K562 (cell line): Measurements from ENCODE around the gene SHFL. TPM values are rescaled to one million over a fixed set of nuclear protein-coding genes. Genes with fewer than 3 reads are reported as not detected.
A peak's percentile ranks its signal among the peaks of the same experiment; 100 is the strongest.

ENCODE experiments used
- CBX3 ChIP-seq, 2 experiments: IDR thresholded peaks; 1 replicate in 1 of 2; 2 replicates in 1 of 2; pipeline ENCODE4 v1.6.1; 2012; ENCODE audit warnings: inconsistent platforms in 2 of 2, low read length in 2 of 2, borderline replicate concordance in 1 of 2, control low read depth in 1 of 2
- FOXJ3 ChIP-seq: sonication (generic); formaldehyde crosslinking; IDR thresholded peaks from 2 replicates; pipeline ENCODE4 v1.4.0; 2020; ENCODE audit warnings: mild to moderate bottlenecking, missing genetic modification reagents
- NR4A1 ChIP-seq, 2 experiments: fragments of 250-450 bp in 1 of 2; fragments of 450-650 bp in 1 of 2; sonication (Bioruptor Pico) in 1 of 2; IDR thresholded peaks; 2 replicates each; pipeline versions ENCODE4 v1.4.0 to v1.6.1; 2016 to 2020; ENCODE audit warnings: mild to moderate bottlenecking in 2 of 2, missing compliant biosample characterization in 1 of 2, missing genetic modification characterization in 1 of 2, moderate library complexity in 1 of 2
- RAD21 ChIP-seq, 2 experiments: fragments of 250-450 bp in 1 of 2; fragments of 450-650 bp in 1 of 2; sonication (Bioruptor Pico) in 1 of 2; formaldehyde crosslinking in 1 of 2; IDR thresholded peaks in 1 of 2; conservative IDR thresholded peaks in 1 of 2; 2 replicates each; pipeline versions ENCODE4 v1.4.0 to v1.8.0; 2020 to 2022; ENCODE audit warnings: mild to moderate bottlenecking in 2 of 2, moderate library complexity in 1 of 2
- SMARCC2 ChIP-seq: fragments of 450-650 bp; IDR thresholded peaks from 2 replicates; pipeline ENCODE4 v1.6.1; 2017; ENCODE audit warnings: antibody characterized with exemption, moderate library complexity, mild to moderate bottlenecking, low read depth
- TCFL5 ChIP-seq: fragments of 250-450 bp; sonication (Bioruptor Pico); conservative IDR thresholded peaks from 2 replicates; pipeline ENCODE4 v1.6.1; 2021; ENCODE audit warnings: mild to moderate bottlenecking, moderate library complexity, matching md5 sums
- ZBTB12 ChIP-seq: fragments of 250-450 bp; sonication (Bioruptor Pico); IDR thresholded peaks from 2 replicates; pipeline ENCODE4 v1.4.0; 2020
- ZNF699 ChIP-seq: fragments of 250-450 bp; sonication (Bioruptor Pico); IDR thresholded peaks from 2 replicates; pipeline ENCODE4 v1.8.0; 2021; ENCODE audit warnings: mild to moderate bottlenecking, moderate library complexity; ENCODE audit not compliant: insufficient replicate concordance
- ZSCAN32 ChIP-seq: fragments of 450-650 bp; formaldehyde crosslinking; IDR thresholded peaks from 2 replicates; pipeline ENCODE4 v1.4.0; 2020; ENCODE audit warnings: mild to moderate bottlenecking, moderate library complexity
- polyA plus RNA-seq, 8 experiments: library from polyadenylated mRNA; depleted of rRNA in 4 of 8; stranded (reverse) in 5 of 8; unstranded in 3 of 8; fragments of >200 nt; fragmentation: Nextera tagmentation in 2 of 8; fragmentation: Illumina TruSeq in 1 of 8; extraction: Ambion mirVana in 2 of 8; extraction: Trizol in 1 of 8; gene quantifications; 2 replicates each; pipeline versions ENCODE4 v1.2.1 to v1.2.3, GENCODE V29; 2011 to 2014; ENCODE audit warnings: inconsistent platforms in 1 of 8, missing spikeins in 1 of 8
- total RNA-seq, 7 experiments: library from RNA; depleted of rRNA in 6 of 7; stranded (reverse); fragments of >200 nt in 6 of 7; fragmentation: Illumina TruSeq in 2 of 7; extraction: Trizol in 2 of 7; gene quantifications; 2 replicates each; pipeline versions ENCODE4 v1.2.1 to v1.2.3, GENCODE V29; 2011 to 2021; ENCODE audit warnings: low replicate concordance in 1 of 7
- TF ChIP-seq, protein P1 (sequence below): fragments of 450-650 bp; IDR thresholded peaks from 2 replicates; pipeline ENCODE4 v1.6.1; 2016; ENCODE audit warnings: mild to moderate bottlenecking, moderate library complexity
- TF ChIP-seq, protein P2 (sequence below): sonication (generic); formaldehyde crosslinking; IDR thresholded peaks from 2 replicates; pipeline ENCODE4 v1.4.0; 2020; ENCODE audit warnings: mild to moderate bottlenecking, missing genetic modification reagents
- TF ChIP-seq, protein P3 (sequence below): sonication (generic); formaldehyde crosslinking; IDR thresholded peaks from 2 replicates; pipeline ENCODE4 v1.8.0; 2022; ENCODE audit warnings: mild to moderate bottlenecking, missing genetic modification reagents

Gene SHFL
- total and polyA plus RNA-seq, 9 of the 15 experiments (the other 6 are each of a cell fraction or from before 2014, with no cell fraction given), result 1.5 to 25.7 (median 13.0) TPM

DNA sequence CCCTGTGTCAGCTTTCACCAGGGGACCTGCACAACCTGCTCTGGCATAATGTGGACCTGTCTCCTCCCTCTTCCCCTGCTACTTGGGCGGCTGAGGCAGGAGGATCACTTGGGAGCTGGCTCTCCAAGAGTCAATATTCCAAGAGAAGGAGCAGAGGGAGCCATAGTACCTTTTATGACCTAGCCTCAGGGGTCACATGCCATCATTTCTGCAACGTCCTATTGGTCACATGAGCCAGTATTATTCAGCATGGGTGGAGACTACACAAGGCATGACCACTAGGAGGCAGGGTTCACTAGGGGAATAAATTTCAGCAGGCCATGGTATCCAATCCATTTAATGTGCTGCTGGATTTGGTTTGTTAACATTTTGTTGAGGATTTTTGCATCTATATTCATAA lies 12.0 kb upstream of the SHFL start (continued):
- TF ChIP-seq, protein P1, sequence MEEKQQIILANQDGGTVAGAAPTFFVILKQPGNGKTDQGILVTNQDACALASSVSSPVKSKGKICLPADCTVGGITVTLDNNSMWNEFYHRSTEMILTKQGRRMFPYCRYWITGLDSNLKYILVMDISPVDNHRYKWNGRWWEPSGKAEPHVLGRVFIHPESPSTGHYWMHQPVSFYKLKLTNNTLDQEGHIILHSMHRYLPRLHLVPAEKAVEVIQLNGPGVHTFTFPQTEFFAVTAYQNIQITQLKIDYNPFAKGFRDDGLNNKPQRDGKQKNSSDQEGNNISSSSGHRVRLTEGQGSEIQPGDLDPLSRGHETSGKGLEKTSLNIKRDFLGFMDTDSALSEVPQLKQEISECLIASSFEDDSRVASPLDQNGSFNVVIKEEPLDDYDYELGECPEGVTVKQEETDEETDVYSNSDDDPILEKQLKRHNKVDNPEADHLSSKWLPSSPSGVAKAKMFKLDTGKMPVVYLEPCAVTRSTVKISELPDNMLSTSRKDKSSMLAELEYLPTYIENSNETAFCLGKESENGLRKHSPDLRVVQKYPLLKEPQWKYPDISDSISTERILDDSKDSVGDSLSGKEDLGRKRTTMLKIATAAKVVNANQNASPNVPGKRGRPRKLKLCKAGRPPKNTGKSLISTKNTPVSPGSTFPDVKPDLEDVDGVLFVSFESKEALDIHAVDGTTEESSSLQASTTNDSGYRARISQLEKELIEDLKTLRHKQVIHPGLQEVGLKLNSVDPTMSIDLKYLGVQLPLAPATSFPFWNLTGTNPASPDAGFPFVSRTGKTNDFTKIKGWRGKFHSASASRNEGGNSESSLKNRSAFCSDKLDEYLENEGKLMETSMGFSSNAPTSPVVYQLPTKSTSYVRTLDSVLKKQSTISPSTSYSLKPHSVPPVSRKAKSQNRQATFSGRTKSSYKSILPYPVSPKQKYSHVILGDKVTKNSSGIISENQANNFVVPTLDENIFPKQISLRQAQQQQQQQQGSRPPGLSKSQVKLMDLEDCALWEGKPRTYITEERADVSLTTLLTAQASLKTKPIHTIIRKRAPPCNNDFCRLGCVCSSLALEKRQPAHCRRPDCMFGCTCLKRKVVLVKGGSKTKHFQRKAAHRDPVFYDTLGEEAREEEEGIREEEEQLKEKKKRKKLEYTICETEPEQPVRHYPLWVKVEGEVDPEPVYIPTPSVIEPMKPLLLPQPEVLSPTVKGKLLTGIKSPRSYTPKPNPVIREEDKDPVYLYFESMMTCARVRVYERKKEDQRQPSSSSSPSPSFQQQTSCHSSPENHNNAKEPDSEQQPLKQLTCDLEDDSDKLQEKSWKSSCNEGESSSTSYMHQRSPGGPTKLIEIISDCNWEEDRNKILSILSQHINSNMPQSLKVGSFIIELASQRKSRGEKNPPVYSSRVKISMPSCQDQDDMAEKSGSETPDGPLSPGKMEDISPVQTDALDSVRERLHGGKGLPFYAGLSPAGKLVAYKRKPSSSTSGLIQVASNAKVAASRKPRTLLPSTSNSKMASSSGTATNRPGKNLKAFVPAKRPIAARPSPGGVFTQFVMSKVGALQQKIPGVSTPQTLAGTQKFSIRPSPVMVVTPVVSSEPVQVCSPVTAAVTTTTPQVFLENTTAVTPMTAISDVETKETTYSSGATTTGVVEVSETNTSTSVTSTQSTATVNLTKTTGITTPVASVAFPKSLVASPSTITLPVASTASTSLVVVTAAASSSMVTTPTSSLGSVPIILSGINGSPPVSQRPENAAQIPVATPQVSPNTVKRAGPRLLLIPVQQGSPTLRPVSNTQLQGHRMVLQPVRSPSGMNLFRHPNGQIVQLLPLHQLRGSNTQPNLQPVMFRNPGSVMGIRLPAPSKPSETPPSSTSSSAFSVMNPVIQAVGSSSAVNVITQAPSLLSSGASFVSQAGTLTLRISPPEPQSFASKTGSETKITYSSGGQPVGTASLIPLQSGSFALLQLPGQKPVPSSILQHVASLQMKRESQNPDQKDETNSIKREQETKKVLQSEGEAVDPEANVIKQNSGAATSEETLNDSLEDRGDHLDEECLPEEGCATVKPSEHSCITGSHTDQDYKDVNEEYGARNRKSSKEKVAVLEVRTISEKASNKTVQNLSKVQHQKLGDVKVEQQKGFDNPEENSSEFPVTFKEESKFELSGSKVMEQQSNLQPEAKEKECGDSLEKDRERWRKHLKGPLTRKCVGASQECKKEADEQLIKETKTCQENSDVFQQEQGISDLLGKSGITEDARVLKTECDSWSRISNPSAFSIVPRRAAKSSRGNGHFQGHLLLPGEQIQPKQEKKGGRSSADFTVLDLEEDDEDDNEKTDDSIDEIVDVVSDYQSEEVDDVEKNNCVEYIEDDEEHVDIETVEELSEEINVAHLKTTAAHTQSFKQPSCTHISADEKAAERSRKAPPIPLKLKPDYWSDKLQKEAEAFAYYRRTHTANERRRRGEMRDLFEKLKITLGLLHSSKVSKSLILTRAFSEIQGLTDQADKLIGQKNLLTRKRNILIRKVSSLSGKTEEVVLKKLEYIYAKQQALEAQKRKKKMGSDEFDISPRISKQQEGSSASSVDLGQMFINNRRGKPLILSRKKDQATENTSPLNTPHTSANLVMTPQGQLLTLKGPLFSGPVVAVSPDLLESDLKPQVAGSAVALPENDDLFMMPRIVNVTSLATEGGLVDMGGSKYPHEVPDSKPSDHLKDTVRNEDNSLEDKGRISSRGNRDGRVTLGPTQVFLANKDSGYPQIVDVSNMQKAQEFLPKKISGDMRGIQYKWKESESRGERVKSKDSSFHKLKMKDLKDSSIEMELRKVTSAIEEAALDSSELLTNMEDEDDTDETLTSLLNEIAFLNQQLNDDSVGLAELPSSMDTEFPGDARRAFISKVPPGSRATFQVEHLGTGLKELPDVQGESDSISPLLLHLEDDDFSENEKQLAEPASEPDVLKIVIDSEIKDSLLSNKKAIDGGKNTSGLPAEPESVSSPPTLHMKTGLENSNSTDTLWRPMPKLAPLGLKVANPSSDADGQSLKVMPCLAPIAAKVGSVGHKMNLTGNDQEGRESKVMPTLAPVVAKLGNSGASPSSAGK, result peak; percentile 19; the same call in 1 of the 2 replicates
- no peak for TF ChIP-seq ZNF699
- TF ChIP-seq, protein P2, sequence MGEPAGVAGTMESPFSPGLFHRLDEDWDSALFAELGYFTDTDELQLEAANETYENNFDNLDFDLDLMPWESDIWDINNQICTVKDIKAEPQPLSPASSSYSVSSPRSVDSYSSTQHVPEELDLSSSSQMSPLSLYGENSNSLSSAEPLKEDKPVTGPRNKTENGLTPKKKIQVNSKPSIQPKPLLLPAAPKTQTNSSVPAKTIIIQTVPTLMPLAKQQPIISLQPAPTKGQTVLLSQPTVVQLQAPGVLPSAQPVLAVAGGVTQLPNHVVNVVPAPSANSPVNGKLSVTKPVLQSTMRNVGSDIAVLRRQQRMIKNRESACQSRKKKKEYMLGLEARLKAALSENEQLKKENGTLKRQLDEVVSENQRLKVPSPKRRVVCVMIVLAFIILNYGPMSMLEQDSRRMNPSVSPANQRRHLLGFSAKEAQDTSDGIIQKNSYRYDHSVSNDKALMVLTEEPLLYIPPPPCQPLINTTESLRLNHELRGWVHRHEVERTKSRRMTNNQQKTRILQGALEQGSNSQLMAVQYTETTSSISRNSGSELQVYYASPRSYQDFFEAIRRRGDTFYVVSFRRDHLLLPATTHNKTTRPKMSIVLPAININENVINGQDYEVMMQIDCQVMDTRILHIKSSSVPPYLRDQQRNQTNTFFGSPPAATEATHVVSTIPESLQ (CRISPR knock-in tag), result no peak
- TF ChIP-seq, protein P3, sequence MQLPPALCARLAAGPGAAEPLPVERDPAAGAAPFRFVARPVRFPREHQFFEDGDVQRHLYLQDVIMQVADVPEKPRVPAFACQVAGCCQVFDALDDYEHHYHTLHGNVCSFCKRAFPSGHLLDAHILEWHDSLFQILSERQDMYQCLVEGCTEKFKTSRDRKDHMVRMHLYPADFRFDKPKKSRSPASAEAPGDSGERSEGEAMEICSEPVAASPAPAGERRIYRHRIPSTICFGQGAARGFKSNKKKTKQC (CRISPR knock-in tag), result no peak
- TF ChIP-seq CBX3 (IDR thresholded peaks at IDR 0.05; ENCODE audit: borderline replicate concordance in 1 of 2, low read length in 2 of 2), result peak in 1 of 2 experiments; percentile 95; a peak in 2 of 3 replicates
- TF ChIP-seq FOXJ3 (CRISPR knock-in tag), result no peak
- TF ChIP-seq ZSCAN32, result no peak
- TF ChIP-seq RAD21 (CRISPR knock-in tag; conservative IDR thresholded peaks at IDR 0.05 in 1 of 2, IDR thresholded peaks at IDR 0.05 in 1 of 2), result peak; percentile 30 to 81
- TF ChIP-seq ZBTB12 (CRISPR knock-in tag), result no peak
- no peak for TF ChIP-seq SMARCC2
- no peak for TF ChIP-seq NR4A1 (CRISPR knock-in tag; IDR thresholded peaks at IDR 0.05)
- TF ChIP-seq NR4A1 (tag; IDR thresholded peaks at IDR 0.05), result no peak
- TF ChIP-seq TCFL5 (CRISPR knock-in tag), result no peak
